Panc1 (cell line): ENCODE measurements around the gene OR1M1.
"Not testable (repeated sequence)": the region's sequence is repeated elsewhere in the genome, so short reads cannot be mapped to it uniquely, and the experiment has no call there.

Source experiments
- POLR2AphosphoS5 ChIP-seq: IDR thresholded peaks from 2 replicates; pipeline ENCODE4 v1.6.1; 2012; ENCODE audit warnings: mild to moderate bottlenecking, low read depth, low read length, moderate library complexity
- SIN3A ChIP-seq: IDR thresholded peaks from 2 replicates; pipeline ENCODE4 v1.6.1; 2012; ENCODE audit warnings: low read depth, mild to moderate bottlenecking, low read length, moderate library complexity, borderline replicate concordance; ENCODE audit not compliant: insufficient read depth
- TCF7L2 ChIP-seq: IDR thresholded peaks from 2 replicates; pipeline ENCODE4 v1.6.1; 2011; ENCODE audit warnings: mild to moderate bottlenecking, low read depth, low read length, inconsistent platforms
- TF ChIP-seq, protein P1 (sequence below): fragments of 450-650 bp; IDR thresholded peaks from 2 replicates; pipeline ENCODE4 v1.5.1; 2017; ENCODE audit warnings: mild to moderate bottlenecking
- TF ChIP-seq, protein P2 (sequence below), 2 experiments: IDR thresholded peaks; 2 replicates each; pipeline ENCODE4 v1.6.1; 2011 to 2012; ENCODE audit warnings: low read depth in 2 of 2, control low read depth in 1 of 2, low read length in 1 of 2, mild to moderate bottlenecking in 1 of 2, moderate library complexity in 1 of 2; ENCODE audit not compliant: insufficient read depth in 1 of 2

DNA sequence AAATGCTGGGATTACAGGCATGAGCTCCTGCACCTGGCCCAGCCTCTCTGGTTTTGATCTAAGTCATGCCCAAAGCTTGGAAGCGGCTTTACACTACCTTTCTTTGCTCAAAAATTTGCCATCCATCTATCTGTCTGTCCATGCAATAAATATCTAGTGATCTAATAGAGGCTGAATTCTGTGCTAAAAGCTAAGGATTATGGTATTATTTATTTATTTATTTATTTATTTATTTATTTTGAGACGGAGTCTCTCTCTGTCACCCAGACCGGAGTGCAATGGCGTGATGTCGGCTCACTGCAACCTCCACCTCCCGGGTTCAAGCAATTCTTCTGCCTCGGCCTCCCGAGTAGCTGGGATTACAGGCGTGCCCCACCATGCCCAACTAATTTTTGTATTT lies 30.7 kb upstream of the OR1M1 start:
- TF ChIP-seq, protein P1, sequence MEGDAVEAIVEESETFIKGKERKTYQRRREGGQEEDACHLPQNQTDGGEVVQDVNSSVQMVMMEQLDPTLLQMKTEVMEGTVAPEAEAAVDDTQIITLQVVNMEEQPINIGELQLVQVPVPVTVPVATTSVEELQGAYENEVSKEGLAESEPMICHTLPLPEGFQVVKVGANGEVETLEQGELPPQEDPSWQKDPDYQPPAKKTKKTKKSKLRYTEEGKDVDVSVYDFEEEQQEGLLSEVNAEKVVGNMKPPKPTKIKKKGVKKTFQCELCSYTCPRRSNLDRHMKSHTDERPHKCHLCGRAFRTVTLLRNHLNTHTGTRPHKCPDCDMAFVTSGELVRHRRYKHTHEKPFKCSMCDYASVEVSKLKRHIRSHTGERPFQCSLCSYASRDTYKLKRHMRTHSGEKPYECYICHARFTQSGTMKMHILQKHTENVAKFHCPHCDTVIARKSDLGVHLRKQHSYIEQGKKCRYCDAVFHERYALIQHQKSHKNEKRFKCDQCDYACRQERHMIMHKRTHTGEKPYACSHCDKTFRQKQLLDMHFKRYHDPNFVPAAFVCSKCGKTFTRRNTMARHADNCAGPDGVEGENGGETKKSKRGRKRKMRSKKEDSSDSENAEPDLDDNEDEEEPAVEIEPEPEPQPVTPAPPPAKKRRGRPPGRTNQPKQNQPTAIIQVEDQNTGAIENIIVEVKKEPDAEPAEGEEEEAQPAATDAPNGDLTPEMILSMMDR = not testable (repeated sequence)
- not testable (repeated sequence) for TF ChIP-seq POLR2AphosphoS5, SIN3A, TCF7L2
- TF ChIP-seq, protein P2, sequence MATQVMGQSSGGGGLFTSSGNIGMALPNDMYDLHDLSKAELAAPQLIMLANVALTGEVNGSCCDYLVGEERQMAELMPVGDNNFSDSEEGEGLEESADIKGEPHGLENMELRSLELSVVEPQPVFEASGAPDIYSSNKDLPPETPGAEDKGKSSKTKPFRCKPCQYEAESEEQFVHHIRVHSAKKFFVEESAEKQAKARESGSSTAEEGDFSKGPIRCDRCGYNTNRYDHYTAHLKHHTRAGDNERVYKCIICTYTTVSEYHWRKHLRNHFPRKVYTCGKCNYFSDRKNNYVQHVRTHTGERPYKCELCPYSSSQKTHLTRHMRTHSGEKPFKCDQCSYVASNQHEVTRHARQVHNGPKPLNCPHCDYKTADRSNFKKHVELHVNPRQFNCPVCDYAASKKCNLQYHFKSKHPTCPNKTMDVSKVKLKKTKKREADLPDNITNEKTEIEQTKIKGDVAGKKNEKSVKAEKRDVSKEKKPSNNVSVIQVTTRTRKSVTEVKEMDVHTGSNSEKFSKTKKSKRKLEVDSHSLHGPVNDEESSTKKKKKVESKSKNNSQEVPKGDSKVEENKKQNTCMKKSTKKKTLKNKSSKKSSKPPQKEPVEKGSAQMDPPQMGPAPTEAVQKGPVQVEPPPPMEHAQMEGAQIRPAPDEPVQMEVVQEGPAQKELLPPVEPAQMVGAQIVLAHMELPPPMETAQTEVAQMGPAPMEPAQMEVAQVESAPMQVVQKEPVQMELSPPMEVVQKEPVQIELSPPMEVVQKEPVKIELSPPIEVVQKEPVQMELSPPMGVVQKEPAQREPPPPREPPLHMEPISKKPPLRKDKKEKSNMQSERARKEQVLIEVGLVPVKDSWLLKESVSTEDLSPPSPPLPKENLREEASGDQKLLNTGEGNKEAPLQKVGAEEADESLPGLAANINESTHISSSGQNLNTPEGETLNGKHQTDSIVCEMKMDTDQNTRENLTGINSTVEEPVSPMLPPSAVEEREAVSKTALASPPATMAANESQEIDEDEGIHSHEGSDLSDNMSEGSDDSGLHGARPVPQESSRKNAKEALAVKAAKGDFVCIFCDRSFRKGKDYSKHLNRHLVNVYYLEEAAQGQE (IDR thresholded peaks at IDR 0.05; ENCODE audit: insufficient read depth in 1 of 2, low read depth in 2 of 2, low read length in 1 of 2) = not testable (repeated sequence)
